Transverse colon (tissue), 4 donors: Measurements from ENCODE around the gene E2F1.

ENCODE experiments used
- CTCF ChIP-seq, 5 experiments: fragments of 200-600 bp in 3 of 5; fragments of 450-650 bp in 2 of 5; sonication (generic) in 3 of 5; IDR thresholded peaks; 1 replicate in 2 of 5; 2 replicates in 3 of 5; pipeline ENCODE4 v1.5.1; 2016 to 2017; ENCODE audit warnings: antibody characterized with exemption in 5 of 5, inconsistent platforms in 3 of 5, mild to moderate bottlenecking in 2 of 5, moderate library complexity in 1 of 5
- POLR2AphosphoS5 ChIP-seq, 3 donors: sonication (generic); formaldehyde crosslinking; IDR thresholded peaks; one replicate each; pipeline ENCODE4 v1.6.1; 2016; ENCODE audit warnings: antibody characterized with exemption in 3 of 3

- TF ChIP-seq CTCF (IDR thresholded peaks at IDR 0.05), result no peak
- TF ChIP-seq POLR2AphosphoS5 (IDR thresholded peaks at IDR 0.05), result no peak
Observed at GRCh38 chr20:33697129-33697528, 10.9 kb upstream of the E2F1 start.
